GM18951 (cell line): ENCODE data around the gene BLMH.

Experiments used
- POLR2A ChIP-seq: IDR thresholded peaks from 4 replicates; pipeline ENCODE4 v1.6.1; 2011; ENCODE audit warnings: mild to moderate bottlenecking; ENCODE audit not compliant: insufficient read length, insufficient read depth; ENCODE audit errors: extremely low read depth
- in situ Hi-C: fragments of 300-500 bp; cut with MboI; formaldehyde crosslinking; loops from one replicate; pipeline ENCODE4 v1.12.0; 2022; ENCODE audit warnings: low sequenced_read_pairs, mixed read lengths, inconsistent platforms; ENCODE audit not compliant: unreplicated experiment

Gene BLMH

DNA sequence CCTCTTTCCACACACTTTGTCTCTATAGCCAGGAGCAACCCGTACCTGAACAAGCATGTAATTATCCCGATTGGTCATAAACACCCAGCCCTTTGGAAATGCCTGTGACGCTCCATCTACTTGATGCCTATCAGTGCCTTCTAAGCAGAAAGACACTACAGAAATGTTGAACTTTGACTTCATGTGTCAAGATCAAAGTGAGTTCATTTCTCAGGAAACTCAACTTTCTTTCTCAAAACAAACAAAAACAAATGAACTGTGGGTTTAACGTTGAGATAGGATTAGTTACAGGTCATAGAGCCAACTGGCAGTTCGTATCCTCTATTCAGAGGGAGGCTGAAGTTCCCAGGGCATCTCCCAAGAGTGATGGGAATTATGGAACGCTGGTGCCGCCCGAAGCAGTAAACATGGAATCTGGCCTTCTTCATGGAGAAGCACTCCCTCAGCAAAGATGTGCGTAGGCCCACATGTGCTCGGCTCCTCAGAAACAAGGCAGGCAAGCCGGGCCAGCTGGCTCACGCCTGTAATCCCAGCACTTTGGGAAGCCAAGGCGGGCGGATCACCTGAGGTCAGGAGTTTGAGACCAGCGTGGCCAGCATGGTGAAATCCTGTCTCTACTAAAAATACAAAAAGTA, 65.7 kb downstream of the BLMH start:
- in situ Hi-C loops = no loop called here
- no peak for TF ChIP-seq POLR2A

DNA sequence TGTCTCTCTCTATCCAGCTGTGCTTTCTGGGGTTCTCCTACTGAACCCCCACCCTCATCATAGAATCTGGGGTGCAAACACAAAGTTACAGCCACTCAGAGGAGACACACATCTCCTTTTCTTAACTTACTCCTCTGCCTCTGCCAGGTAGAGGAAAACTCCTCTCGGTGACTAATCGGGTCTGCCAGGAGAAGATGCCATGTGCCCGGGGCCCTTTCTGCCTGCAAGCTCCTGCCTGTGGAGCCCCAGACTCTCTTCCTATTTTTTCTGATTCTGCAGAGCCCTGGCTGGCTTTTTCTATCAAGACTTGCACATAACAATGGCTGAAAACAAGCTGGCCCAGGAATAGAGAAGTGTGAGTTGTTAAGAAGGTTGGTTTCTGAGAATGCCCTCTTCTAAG, 66.6 kb downstream of the BLMH start:
- no peak for TF ChIP-seq POLR2A
- in situ Hi-C loops = no loop called here

DNA sequence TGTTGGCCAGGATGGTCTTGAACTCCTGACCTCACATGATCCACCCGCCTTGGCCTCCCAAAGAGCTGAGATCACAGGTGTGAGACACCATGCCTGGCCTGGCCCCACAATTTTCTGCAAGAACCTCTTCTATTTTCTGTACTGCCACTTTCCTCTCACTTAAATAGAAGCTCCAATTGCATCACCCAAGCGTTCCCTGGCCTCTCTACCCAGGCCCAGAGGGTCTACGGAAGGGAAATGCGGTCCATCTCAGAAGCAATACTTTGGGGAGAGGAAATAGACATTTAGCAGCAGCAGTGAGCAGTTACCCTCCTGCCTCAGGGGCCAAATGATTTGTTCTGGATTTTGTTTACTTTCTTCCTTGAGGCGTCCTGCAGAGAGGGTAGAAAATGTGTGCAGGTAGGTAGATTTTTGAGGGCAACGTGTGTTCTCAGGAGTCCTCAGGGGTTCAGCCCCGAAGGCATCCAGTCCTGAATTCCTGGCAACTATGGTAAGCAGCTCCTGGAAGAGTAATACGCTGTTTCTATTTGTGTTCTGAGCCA, 67.3 kb downstream of the BLMH start:
- in situ Hi-C loops = no loop called here
- no peak for TF ChIP-seq POLR2A

DNA sequence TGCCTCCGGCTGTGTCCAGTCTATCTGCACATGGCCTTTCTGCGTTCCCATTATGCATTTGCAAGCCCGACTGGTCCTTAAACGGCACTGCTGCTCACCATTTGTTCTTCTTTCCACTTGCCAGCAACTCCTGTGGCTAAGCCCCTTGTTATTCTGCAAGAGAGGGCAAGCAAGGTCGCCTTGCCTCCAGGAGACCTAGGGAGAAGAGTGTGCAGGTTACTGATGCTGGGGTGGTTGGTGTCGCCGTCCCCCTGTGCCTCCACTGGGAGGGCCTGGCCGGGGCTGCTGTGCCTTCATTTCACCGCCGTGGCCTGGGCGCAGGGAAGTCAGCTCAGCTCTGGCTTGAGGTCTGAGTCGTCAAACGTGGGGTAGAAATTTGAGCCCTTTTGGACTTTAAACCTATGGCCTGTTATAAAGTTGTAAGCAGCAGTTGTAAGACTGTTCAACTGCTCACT, 69.0 kb downstream of the BLMH start:
- in situ Hi-C loops = no loop called here
- TF ChIP-seq POLR2A = no peak

DNA sequence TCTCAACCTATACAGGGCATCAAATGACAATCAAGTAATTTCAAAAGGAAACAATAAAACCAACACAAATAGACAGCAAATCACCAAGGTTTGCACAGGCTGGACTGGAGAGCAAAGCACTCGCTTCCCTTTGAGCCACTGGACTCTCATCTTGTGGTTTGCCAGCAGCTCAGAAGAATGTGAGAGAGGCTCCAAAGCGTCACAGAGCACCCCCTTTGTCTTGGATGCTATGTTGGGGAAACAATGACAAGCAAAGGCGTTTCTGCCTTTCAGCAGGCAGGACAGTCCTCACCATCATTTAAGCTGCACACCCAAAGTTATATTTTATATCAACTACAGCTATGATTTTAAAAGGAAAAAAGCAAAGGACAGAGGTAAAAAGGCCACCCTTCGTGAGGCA, 69.5 kb downstream of the BLMH start:
- TF ChIP-seq POLR2A = no peak
- in situ Hi-C loops = no loop called here

DNA sequence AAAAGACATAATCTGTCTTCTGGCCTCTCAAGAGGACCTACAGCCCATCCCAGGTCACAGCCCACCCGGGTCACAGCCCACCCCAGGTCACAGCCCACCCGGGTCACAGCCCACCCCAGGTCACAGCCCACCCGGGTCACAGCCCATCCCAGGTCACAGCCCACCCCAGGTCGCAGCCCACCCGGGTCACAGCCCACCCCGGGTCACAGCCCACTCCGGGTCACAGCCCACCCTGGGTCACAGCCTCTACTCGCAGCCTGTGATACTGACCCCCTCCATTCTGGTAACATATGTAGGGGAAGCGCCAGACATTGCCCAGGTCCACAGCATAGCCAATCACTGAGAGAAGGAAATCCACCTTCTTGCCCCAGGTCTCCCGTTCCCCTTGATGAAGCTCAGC, 70.4 kb downstream of the BLMH start:
- no peak for TF ChIP-seq POLR2A
- in situ Hi-C loops = no loop called here

DNA sequence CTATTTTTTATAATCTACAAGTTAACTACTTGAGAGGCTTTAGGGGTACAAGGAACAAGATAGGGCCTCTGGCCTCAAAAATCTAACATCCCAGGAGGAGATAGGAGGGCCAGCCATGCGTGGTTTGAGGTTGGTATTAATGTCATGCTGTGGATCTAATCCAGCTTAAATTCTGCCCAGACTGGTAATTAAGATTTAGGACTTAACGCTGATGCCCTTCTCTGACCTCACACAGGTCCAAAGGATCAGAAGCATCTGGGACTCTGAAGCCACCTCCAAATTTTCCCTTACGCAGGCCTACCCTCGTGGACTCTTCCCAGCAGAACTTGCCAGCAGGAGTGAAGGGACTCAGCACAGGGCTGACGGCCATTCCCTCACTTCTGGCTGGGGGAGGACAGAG, 71.3 kb downstream of the BLMH start:
- no peak for TF ChIP-seq POLR2A
- in situ Hi-C loops = no loop called here

DNA sequence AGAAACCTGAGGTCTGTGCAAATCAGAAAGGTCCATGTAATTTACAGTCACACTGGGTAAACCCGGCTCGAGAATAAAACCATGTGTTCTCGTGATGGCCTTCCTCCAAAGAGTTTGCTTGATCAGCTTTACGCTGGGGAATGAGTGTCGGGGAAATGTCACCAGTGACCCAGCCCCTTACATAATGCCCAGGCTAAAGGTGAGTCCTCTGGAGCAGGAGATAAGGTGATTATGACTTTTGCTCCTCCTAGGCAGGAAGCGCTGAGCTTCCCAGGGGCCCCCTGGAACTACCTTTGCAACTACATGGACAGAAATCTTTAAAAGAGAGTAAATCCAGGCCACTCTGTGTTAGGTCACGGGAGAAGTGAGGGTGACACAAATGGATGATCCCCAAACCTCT, 71.9 kb downstream of the BLMH start:
- TF ChIP-seq POLR2A = no peak
- in situ Hi-C loops = no loop called here

DNA sequence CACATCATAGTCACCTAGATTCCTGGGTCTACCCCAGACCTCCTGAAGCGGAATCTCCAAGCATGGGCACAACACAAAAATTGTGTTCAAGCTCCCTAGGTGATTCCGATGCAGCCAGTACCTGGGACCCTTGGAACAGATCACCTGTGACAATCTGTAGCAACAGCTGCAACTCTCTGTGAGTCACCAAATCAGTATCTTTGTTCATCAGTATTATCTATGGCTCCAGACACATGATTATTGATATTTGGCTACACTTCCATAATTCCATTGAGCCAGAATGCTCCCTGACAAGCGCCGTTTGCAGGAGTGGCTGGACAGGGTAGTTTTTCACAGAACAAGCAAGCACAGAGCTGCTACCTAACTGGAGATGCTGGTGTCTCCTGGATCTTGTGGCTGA, 72.4 kb downstream of the BLMH start:
- TF ChIP-seq POLR2A = no peak
- in situ Hi-C loops = no loop called here

DNA sequence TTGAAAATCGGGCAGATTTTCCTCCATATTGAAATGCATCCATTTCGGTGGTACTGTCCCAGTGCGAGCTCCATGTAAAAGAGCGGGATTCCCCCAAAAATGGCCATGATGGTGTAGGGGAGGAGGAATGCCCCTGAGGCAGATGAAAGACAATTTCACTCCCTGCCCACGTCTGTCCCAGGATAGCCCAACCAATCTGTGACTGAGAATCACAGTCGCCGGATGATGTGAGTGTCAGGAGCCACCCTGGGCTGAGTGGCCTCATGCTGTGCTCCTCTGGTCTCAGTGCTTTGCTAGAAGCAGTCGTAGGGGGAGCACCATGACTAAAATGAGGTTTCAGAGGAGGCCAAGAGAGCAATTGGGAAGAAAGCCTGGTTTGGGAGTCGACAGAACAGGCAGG, 72.9 kb downstream of the BLMH start:
- in situ Hi-C loops = no loop called here
- no peak for TF ChIP-seq POLR2A

DNA sequence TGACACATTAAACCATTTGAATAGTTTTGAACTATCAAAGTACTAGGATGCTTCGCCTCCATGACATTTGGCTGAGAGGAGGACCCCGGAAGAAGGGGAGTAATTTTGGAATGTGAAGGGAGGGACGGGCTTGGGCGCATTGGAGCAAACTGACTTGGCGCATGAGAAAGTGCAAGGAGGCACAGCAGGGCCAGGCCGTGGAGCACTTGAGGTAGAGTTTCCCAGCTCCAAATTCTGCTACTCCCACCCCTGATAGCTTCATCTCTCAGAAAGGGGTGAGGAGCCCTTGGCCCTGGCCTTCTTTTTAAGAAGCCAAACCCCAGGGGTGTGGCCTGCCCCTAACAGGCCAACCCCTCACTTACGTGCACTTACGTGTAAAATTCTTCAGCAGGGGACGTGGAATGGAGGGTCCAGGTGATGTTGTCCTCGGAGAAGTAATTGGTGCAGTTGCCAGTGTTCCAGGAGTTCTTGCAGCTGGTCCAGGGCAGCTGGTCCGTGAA, 73.9 kb downstream of the BLMH start:
- in situ Hi-C loops = no loop called here
- no peak for TF ChIP-seq POLR2A

DNA sequence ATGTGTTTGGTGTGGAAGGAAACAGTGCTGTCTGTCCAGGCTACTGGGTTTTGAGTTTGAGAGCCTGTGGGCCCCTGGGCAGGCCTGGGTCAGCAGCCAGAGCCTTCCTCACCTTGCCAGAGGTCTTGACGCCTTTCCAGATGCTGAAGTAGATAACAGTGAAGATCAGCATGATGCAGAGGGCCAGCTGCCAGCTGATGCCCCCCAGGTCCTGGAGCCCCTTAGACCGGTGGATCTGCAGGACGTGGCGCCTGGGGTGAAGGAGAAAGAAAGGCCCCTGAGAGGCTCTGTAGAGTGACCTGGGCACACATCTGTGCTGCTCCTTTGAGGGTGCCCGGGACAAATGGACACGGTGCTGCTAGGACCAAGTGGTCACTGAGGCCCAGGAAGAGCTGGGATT, 74.7 kb downstream of the BLMH start:
- in situ Hi-C loops = no loop called here
- no peak for TF ChIP-seq POLR2A

DNA sequence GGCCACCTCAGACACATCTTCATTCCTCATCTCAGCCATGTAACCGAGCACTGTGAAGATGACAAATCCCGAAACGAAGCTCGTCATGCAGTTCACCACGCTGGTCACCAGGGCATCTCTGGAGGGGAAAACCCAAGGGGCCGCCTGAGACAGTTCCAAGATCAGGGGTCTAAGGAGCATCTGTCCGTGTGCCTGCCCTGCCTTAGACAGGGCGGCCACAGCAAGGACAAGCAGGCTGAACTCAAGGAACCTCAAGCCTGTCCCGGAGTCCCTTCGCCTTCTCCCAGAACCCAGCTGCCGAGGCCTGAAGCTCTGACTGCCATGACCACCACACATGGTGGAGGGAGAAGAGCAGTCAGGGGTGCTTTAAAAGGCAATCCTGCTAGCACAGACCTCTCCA, 79.0 kb downstream of the BLMH start:
- in situ Hi-C loops = no loop called here
- TF ChIP-seq POLR2A = peak; percentile 38

DNA sequence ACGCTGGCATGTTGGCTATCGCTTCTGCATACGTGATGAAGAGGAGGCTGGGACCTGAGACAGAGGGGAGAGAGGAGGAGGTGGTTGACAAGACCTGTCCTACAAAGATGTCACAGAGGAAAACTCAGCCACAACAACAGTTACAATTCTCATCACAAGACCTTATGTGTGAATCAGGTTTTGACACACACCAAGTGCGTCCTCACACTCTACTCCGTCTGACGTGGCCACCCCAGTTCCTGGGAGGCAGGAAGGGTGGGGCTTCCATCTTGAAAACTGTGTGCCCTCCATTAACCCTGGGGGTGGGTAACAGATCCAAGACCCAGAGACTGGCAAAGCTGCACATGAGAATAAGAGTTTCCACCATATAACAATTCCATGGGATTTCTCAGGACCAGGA, 80.4 kb downstream of the BLMH start:
- in situ Hi-C loops = no loop called here
- TF ChIP-seq POLR2A = no peak
